Ishikawa (cell line): Measurements from ENCODE around the gene PDE11A.

Experiments
- CEBPB ChIP-seq: IDR thresholded peaks from 2 replicates; pipeline ENCODE4 v1.6.1; 2012
- CREB1 ChIP-seq: IDR thresholded peaks from 2 replicates; pipeline ENCODE4 v1.6.1; 2012; ENCODE audit warnings: low read depth
- EGR1 ChIP-seq: IDR thresholded peaks from 2 replicates; pipeline ENCODE4 v1.6.1; 2012
- EP300 ChIP-seq: IDR thresholded peaks from 2 replicates; pipeline ENCODE4 v1.6.1; 2012; ENCODE audit warnings: borderline replicate concordance
- FOXM1 ChIP-seq: IDR thresholded peaks from 2 replicates; pipeline ENCODE4 v1.6.1; 2012; ENCODE audit warnings: low read depth, borderline replicate concordance
- NFIC ChIP-seq: IDR thresholded peaks from 2 replicates; pipeline ENCODE4 v1.6.1; 2012
- RAD21 ChIP-seq: IDR thresholded peaks from 2 replicates; pipeline ENCODE4 v1.6.1; 2012; ENCODE audit warnings: low read depth
- USF1 ChIP-seq: IDR thresholded peaks from 2 replicates; pipeline ENCODE4 v1.6.1; 2012
- YY1 ChIP-seq: IDR thresholded peaks from 2 replicates; pipeline ENCODE4 v1.6.1; 2012; ENCODE audit warnings: low read depth
- ZBTB7A ChIP-seq: IDR thresholded peaks from 2 replicates; pipeline ENCODE4 v1.6.1; 2012; ENCODE audit warnings: low read depth
- TF ChIP-seq, protein P1 (sequence below): IDR thresholded peaks from 2 replicates; pipeline ENCODE4 v1.6.1; 2012

GRCh38 chr2:177602611-177603164, 469.9 kb downstream of the PDE11A start:
- TF ChIP-seq, protein P1, sequence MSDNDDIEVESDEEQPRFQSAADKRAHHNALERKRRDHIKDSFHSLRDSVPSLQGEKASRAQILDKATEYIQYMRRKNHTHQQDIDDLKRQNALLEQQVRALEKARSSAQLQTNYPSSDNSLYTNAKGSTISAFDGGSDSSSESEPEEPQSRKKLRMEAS, result no peak
- no peak for TF ChIP-seq NFIC
- TF ChIP-seq USF1, result no peak
- TF ChIP-seq RAD21, result no peak
- TF ChIP-seq EGR1, result no peak
- no peak for TF ChIP-seq EP300
- no peak for TF ChIP-seq ZBTB7A
- TF ChIP-seq YY1, result no peak
- no peak for TF ChIP-seq FOXM1
- TF ChIP-seq CEBPB, result no peak
- no peak for TF ChIP-seq CREB1
